CMK (cell line): ENCODE results near the gene FIBIN.
"Not testable (repeated sequence)": the region's sequence is repeated elsewhere in the genome, so short reads cannot be mapped to it uniquely, and the experiment has no call there.

Experiments
- DNase-seq: peaks from one replicate; pipeline ENCODE4 v3.0.0-alpha.2; 2010; ENCODE audit warnings: low read depth

Gene FIBIN

GRCh38 chr11:26993965-26994457, at the start of gene FIBIN:
Gene FIBIN (plus strand): TSS chr11:26994112. CDS start chr11:26994527, 415 bp downstream.
- DNase-seq, result no peak

- DNase-seq, result no peak
These were observed 48.8 kb upstream of the FIBIN start for GRCh38 chr11:26944866-26945664.

GRCh38 chr11:26946257-26946716, 47.6 kb upstream of the FIBIN start:
- no peak for DNase-seq

GRCh38 chr11:26947379-26947844, 46.5 kb upstream of the FIBIN start:
- DNase-seq, result no peak

GRCh38 chr11:26947904-26948639, 45.8 kb upstream of the FIBIN start:
- no peak for DNase-seq

- no peak for DNase-seq
These were observed 45.0 kb upstream of the FIBIN start for GRCh38 chr11:26948881-26949280.

- no peak for DNase-seq
These were observed 44.1 kb upstream of the FIBIN start for GRCh38 chr11:26949846-26950245.

- no peak for DNase-seq
These were observed 43.6 kb upstream of the FIBIN start for GRCh38 chr11:26950260-26950719.

GRCh38 chr11:26951809-26952515, 42.0 kb upstream of the FIBIN start:
- DNase-seq, result no peak

- no peak for DNase-seq
These were observed 40.0 kb upstream of the FIBIN start for GRCh38 chr11:26953770-26954392.

- no peak for DNase-seq
These were observed 35.8 kb upstream of the FIBIN start for GRCh38 chr11:26958005-26958701.

- no peak for DNase-seq
These were observed 35.2 kb upstream of the FIBIN start for GRCh38 chr11:26958702-26959049.

GRCh38 chr11:26960281-26960680, 33.6 kb upstream of the FIBIN start:
- no peak for DNase-seq

GRCh38 chr11:26963764-26964163, 30.1 kb upstream of the FIBIN start:
- no peak for DNase-seq

- no peak for DNase-seq
These were observed 29.6 kb upstream of the FIBIN start for GRCh38 chr11:26964339-26964738.

GRCh38 chr11:26964847-26965485, 28.9 kb upstream of the FIBIN start:
- DNase-seq, result not testable (repeated sequence)

- no peak for DNase-seq
These were observed 22.0 kb upstream of the FIBIN start for GRCh38 chr11:26971961-26972360.

GRCh38 chr11:26974069-26974783, 19.7 kb upstream of the FIBIN start:
- no peak for DNase-seq

GRCh38 chr11:26974996-26975395, 18.9 kb upstream of the FIBIN start:
- DNase-seq, result no peak

GRCh38 chr11:26976389-26976788, 17.5 kb upstream of the FIBIN start:
- no peak for DNase-seq
